ENCODE measurements around the gene IL2RA. TPM values are rescaled to one million over a fixed set of nuclear protein-coding genes. Genes with fewer than 3 reads are reported as not detected.

Gene IL2RA
- total RNA-seq, 1 experiment from 2014 or later: not detected

DNA sequence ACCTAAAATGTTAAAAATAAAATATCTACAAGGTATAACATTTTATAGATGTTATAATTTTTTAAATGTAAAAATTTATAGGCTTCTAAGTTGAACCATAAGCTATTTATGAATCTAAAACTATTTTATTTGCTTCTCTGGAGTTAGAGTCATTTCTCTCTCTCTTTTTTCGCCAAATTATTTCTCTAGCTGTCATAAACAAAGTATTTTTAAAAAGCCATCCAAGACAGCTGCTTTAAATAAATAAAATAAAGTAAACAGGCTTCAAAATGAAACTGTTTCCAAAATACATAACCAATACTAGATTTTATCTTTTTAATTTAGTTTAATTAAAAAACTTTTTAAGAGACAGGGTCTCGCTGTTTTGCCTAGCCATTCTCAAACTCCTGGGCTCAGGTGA is 72.4 kb downstream of the IL2RA start:
- no peaks in the 10 kb centered on the region for H3K9me3 ChIP-seq (ENCODE audit: control insufficient read depth, low read depth, low read length)
- WGBS (ENCODE audit: extremely low coverage, insufficient read length, low lambda C conversion rate): no CpG with 5 or more reads among the region's 2 CpGs
- H2BK20ac ChIP-seq (ENCODE audit: low read depth, low read length, poor library complexity, severe bottlenecking): no peak overlapping the region
- H3K23me2 ChIP-seq (ENCODE audit: insufficient read length, low read depth, low read length, poor library complexity, severe bottlenecking): no peaks in the 10 kb centered on the region
- H4K5ac ChIP-seq (ENCODE audit: insufficient read length, low read depth, low read length): no peak overlapping the region
- no peaks in the 10 kb centered on the region for H3K27me3 ChIP-seq (ENCODE audit: insufficient read depth, low read length)
- no peaks in the 10 kb centered on the region for H3K4me1 ChIP-seq (ENCODE audit: insufficient read depth, low read length)
- TF ChIP-seq, protein P1, sequence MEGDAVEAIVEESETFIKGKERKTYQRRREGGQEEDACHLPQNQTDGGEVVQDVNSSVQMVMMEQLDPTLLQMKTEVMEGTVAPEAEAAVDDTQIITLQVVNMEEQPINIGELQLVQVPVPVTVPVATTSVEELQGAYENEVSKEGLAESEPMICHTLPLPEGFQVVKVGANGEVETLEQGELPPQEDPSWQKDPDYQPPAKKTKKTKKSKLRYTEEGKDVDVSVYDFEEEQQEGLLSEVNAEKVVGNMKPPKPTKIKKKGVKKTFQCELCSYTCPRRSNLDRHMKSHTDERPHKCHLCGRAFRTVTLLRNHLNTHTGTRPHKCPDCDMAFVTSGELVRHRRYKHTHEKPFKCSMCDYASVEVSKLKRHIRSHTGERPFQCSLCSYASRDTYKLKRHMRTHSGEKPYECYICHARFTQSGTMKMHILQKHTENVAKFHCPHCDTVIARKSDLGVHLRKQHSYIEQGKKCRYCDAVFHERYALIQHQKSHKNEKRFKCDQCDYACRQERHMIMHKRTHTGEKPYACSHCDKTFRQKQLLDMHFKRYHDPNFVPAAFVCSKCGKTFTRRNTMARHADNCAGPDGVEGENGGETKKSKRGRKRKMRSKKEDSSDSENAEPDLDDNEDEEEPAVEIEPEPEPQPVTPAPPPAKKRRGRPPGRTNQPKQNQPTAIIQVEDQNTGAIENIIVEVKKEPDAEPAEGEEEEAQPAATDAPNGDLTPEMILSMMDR (conservative IDR thresholded peaks at IDR 0.05): no peak
- no peak overlapping the region for H3K4me3 Mint-ChIP-seq
- H3K9me3 Mint-ChIP-seq: peaks cover 24 to 35% of the 10 kb centered on the region in 2 experiments
- no peak for DNase-seq
- peaks cover 0 to 24% (median 5%) of the 10 kb centered on the region in 3 experiments; a peak in 4 of 7 replicates for H3K36me3 Mint-ChIP-seq (ENCODE audit: insufficient read depth in 1 of 3, low read depth in 3 of 3)
- H3T11ph ChIP-seq (ENCODE audit: low read length): no peak overlapping the region
- no peak overlapping the region for H3K23ac ChIP-seq (ENCODE audit: insufficient read length, low read depth, low read length)
- H3K79me1 ChIP-seq (ENCODE audit: insufficient read depth, low read depth, low read length, poor library complexity, severe bottlenecking): no peaks in the 10 kb centered on the region
- H3K4me1 Mint-ChIP-seq: no peaks in the 10 kb centered on the region
- H4K8ac ChIP-seq (replicated peaks; ENCODE audit: insufficient read length, low read depth, low read length): no peak overlapping the region
- H2BK15ac ChIP-seq (ENCODE audit: low read depth, low read length): no peak overlapping the region
- no peak overlapping the region for H3K4ac ChIP-seq (ENCODE audit: low read depth, low read length)
- no peaks in the 10 kb centered on the region for H3K79me2 ChIP-seq (ENCODE audit: insufficient read depth, low read length)
- H4K20me1 ChIP-seq (ENCODE audit: control insufficient read depth, insufficient read depth, insufficient read length): no peaks in the 10 kb centered on the region
- no peak overlapping the region for H2BK120ac ChIP-seq (ENCODE audit: low read depth, low read length, poor library complexity, severe bottlenecking)
- no peak overlapping the region for H2BK12ac ChIP-seq (ENCODE audit: insufficient read length, low read depth, low read length)
- peaks cover 2% of the 10 kb centered on the region for H3K27me3 Mint-ChIP-seq (ENCODE audit: low read depth)
- no peak overlapping the region for H2AK5ac ChIP-seq (ENCODE audit: insufficient read length, low read length)
- H3K27ac ChIP-seq (ENCODE audit: insufficient read length, low read depth, low read length): no peak overlapping the region
- H3K27ac Mint-ChIP-seq: no peak overlapping the region
- H3K4me2 ChIP-seq (ENCODE audit: insufficient read depth, insufficient read length, low read length): no peak overlapping the region
- H2BK5ac ChIP-seq (ENCODE audit: insufficient read length, low read length): no peak overlapping the region
- H3K18ac ChIP-seq (ENCODE audit: insufficient read length, low read depth, low read length): no peak overlapping the region
- no peak overlapping the region for H4K91ac ChIP-seq (ENCODE audit: insufficient read length, low read depth, low read length)
- H3K9ac ChIP-seq (ENCODE audit: extremely low read depth, insufficient read length, low read length): no peak overlapping the region
- no peak overlapping the region for H3K56ac ChIP-seq (ENCODE audit: insufficient read length, low read depth, low read length)
- H2AFZ ChIP-seq (ENCODE audit: low read length): no peak overlapping the region
- H3K14ac ChIP-seq (ENCODE audit: insufficient read depth, low read length): no peak overlapping the region

Data from H9 (cell line).